Testis (tissue), 2 donors: Measurements from ENCODE around the gene PCDHB10.
A peak's percentile ranks its signal among the peaks of the same experiment; 100 is the strongest.

Experiments
- POLR2A ChIP-seq: fragments of 450-650 bp; IDR thresholded peaks from one replicate; pipeline ENCODE4 v1.6.1; 2017; ENCODE audit warnings: antibody characterized with exemption, mild to moderate bottlenecking, moderate library complexity
- TF ChIP-seq, protein P1 (sequence below), 3 experiments: fragments of 450-650 bp in 2 of 3; fragments of 200-600 bp in 1 of 3; sonication (generic) in 1 of 3; IDR thresholded peaks; one replicate each; pipeline ENCODE4 v1.5.1; 2016 to 2019; ENCODE audit warnings: antibody characterized with exemption in 3 of 3, mild to moderate bottlenecking in 2 of 3, moderate library complexity in 1 of 3

DNA sequence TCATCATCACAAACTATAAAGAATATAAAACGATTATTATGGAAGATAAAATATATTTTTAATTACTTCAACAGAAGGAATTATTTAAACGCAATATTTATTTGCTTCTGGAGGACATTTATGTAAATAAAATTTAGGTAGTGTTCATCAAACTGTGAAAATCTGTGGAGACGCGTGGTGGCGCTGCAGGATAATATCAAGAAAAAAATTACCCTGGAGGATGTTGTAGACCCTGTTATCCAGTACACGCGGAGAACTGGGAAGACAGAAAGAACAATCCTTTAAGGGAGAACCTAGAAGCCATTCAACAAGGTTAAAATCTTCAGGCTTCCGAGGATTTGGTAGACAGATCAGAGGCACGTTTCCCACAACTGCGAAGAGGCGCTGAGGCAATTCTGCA, 16.3 kb downstream of the PCDHB10 start, which contains the start of gene PCDHB12:
- TF ChIP-seq, protein P1, sequence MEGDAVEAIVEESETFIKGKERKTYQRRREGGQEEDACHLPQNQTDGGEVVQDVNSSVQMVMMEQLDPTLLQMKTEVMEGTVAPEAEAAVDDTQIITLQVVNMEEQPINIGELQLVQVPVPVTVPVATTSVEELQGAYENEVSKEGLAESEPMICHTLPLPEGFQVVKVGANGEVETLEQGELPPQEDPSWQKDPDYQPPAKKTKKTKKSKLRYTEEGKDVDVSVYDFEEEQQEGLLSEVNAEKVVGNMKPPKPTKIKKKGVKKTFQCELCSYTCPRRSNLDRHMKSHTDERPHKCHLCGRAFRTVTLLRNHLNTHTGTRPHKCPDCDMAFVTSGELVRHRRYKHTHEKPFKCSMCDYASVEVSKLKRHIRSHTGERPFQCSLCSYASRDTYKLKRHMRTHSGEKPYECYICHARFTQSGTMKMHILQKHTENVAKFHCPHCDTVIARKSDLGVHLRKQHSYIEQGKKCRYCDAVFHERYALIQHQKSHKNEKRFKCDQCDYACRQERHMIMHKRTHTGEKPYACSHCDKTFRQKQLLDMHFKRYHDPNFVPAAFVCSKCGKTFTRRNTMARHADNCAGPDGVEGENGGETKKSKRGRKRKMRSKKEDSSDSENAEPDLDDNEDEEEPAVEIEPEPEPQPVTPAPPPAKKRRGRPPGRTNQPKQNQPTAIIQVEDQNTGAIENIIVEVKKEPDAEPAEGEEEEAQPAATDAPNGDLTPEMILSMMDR (IDR thresholded peaks at IDR 0.05), result peak in 2 of 3 experiments; percentile 43 to 48
- no peak for TF ChIP-seq POLR2A
